Cardiac fibroblast (primary cell): ENCODE results near the gene RNF186.

Source experiments
- DNase-seq, 2 donors: peaks; one replicate each; pipeline versions ENCODE4 v3.0.0 to v3.0.0-alpha.2; 2010; ENCODE audit warnings: low read depth in 2 of 2
- H3K4me3 ChIP-seq, 2 donors: replicated peaks in 1 of 2; 1 replicate in 1 of 2; 2 replicates in 1 of 2; pipeline ENCODE4 v1.5.1; 2011; ENCODE audit warnings: low read depth in 2 of 2, low read length in 2 of 2, mild to moderate bottlenecking in 2 of 2, moderate library complexity in 1 of 2
- CTCF ChIP-seq: IDR thresholded peaks from one replicate; pipeline ENCODE4 v1.5.1; 2011; ENCODE audit warnings: low read depth, mild to moderate bottlenecking, low read length, inconsistent platforms

Gene RNF186

GRCh38 chr1:19845555-19845954 is 30.5 kb upstream of the RNF186 start:
- DNase-seq = no peak
- no peak for TF ChIP-seq CTCF
- H3K4me3 ChIP-seq = no peak overlapping the region

GRCh38 chr1:19844731-19845495 is 29.8 kb upstream of the RNF186 start:
- no peak for TF ChIP-seq CTCF
- no peak overlapping the region for H3K4me3 ChIP-seq
- no peak for DNase-seq

GRCh38 chr1:19840228-19840627 is 25.1 kb upstream of the RNF186 start:
- H3K4me3 ChIP-seq = no peak overlapping the region
- TF ChIP-seq CTCF = no peak
- DNase-seq = peak in 1 of 2 donors; percentile 51

GRCh38 chr1:19837866-19838265 is 22.8 kb upstream of the RNF186 start:
- no peak for TF ChIP-seq CTCF
- H3K4me3 ChIP-seq = no peak overlapping the region
- no peak for DNase-seq

- H3K4me3 ChIP-seq = no peak overlapping the region
- DNase-seq = no peak
- no peak for TF ChIP-seq CTCF
Observed at GRCh38 chr1:19835578-19835977, 20.5 kb upstream of the RNF186 start.

- no peak overlapping the region for H3K4me3 ChIP-seq
- TF ChIP-seq CTCF = no peak
- no peak for DNase-seq
Observed at GRCh38 chr1:19831441-19831840, 16.4 kb upstream of the RNF186 start.

- no peak for TF ChIP-seq CTCF
- H3K4me3 ChIP-seq = no peak overlapping the region
- DNase-seq = peak; percentile 21 to 25
Observed at GRCh38 chr1:19828546-19828945, 13.5 kb upstream of the RNF186 start.
